ENCODE measurements around the gene SNCAIP.

Gene SNCAIP

GRCh38 chr5:122401976-122402725, 90.1 kb downstream of the SNCAIP start:
- DNase-seq = no peak

GRCh38 chr5:122402955-122403685, 91.1 kb downstream of the SNCAIP start:
- no peak for DNase-seq

- no peak for DNase-seq
These were observed 92.0 kb downstream of the SNCAIP start for GRCh38 chr5:122404018-122404417.

- DNase-seq = no peak
These were observed 92.8 kb downstream of the SNCAIP start for GRCh38 chr5:122404653-122405362.

GRCh38 chr5:122405751-122406150, 93.7 kb downstream of the SNCAIP start:
- no peak for DNase-seq

GRCh38 chr5:122406181-122406580, 94.1 kb downstream of the SNCAIP start:
- DNase-seq = no peak

- DNase-seq = no peak
These were observed 96.7 kb downstream of the SNCAIP start for GRCh38 chr5:122408592-122409224.

- no peak for DNase-seq
These were observed 100.9 kb downstream of the SNCAIP start for GRCh38 chr5:122412966-122413365.

GRCh38 chr5:122413722-122414121, 101.7 kb downstream of the SNCAIP start:
- DNase-seq = no peak

GRCh38 chr5:122415030-122415800, 103.2 kb downstream of the SNCAIP start:
- no peak for DNase-seq

- DNase-seq = no peak
These were observed 103.7 kb downstream of the SNCAIP start for GRCh38 chr5:122415801-122416120.

GRCh38 chr5:122419142-122419894, 107.3 kb downstream of the SNCAIP start:
- DNase-seq = no peak

GRCh38 chr5:122420091-122420490, 108.1 kb downstream of the SNCAIP start:
- no peak for DNase-seq

GRCh38 chr5:122420537-122421236, 108.7 kb downstream of the SNCAIP start:
- no peak for DNase-seq

GRCh38 chr5:122421374-122422079, 109.5 kb downstream of the SNCAIP start:
- no peak for DNase-seq

- no peak for DNase-seq
These were observed 111.2 kb downstream of the SNCAIP start for GRCh38 chr5:122423221-122423620.

GRCh38 chr5:122424132-122424531, 112.1 kb downstream of the SNCAIP start:
- DNase-seq = no peak

GRCh38 chr5:122426301-122426700, 114.3 kb downstream of the SNCAIP start:
- no peak for DNase-seq

- no peak for DNase-seq
These were observed 115.6 kb downstream of the SNCAIP start for GRCh38 chr5:122427621-122428020.

- DNase-seq = no peak
These were observed 117.7 kb downstream of the SNCAIP start for GRCh38 chr5:122429545-122430318.

Data from activated naive CD4-positive, alpha-beta T cell (primary cell).